Measurements from ENCODE around the gene HSD11B2.

The HSD11B2 gene

GRCh38 chr16:67404740-67405226, 26.1 kb upstream of the HSD11B2 start:
- DNase-seq (ENCODE audit: low read depth) = no peak
- H3K4me3 ChIP-seq (ENCODE audit: low read length) = no peak overlapping the region
- TF ChIP-seq CTCF (conservative IDR thresholded peaks at IDR 0.05; ENCODE audit: low read length) = no peak

- no peak for TF ChIP-seq CTCF (conservative IDR thresholded peaks at IDR 0.05; ENCODE audit: low read length)
- DNase-seq (ENCODE audit: low read depth) = no peak
- H3K4me3 ChIP-seq (ENCODE audit: low read length) = no peak overlapping the region
Measured at GRCh38 chr16:67405336-67405735, 25.6 kb upstream of the HSD11B2 start.

GRCh38 chr16:67406111-67406971, 24.6 kb upstream of the HSD11B2 start:
- DNase-seq (ENCODE audit: low read depth) = peak; percentile 88
- TF ChIP-seq CTCF (conservative IDR thresholded peaks at IDR 0.05; ENCODE audit: low read length) = 0 out of 2 replicates have a peak, but pooled peaks have one; percentile 1
- H3K4me3 ChIP-seq (ENCODE audit: low read length) = peak overlapping the region; percentile 26; the same call in 1 of the 2 replicates

GRCh38 chr16:67407176-67407787, 23.6 kb upstream of the HSD11B2 start:
- DNase-seq (ENCODE audit: low read depth) = peak; percentile 49
- no peak for TF ChIP-seq CTCF (conservative IDR thresholded peaks at IDR 0.05; ENCODE audit: low read length)
- H3K4me3 ChIP-seq (ENCODE audit: low read length) = no peak overlapping the region

- DNase-seq (ENCODE audit: low read depth) = no peak
- peak; percentile 23 for TF ChIP-seq CTCF (conservative IDR thresholded peaks at IDR 0.05; ENCODE audit: low read length)
- no peak overlapping the region for H3K4me3 ChIP-seq (ENCODE audit: low read length)
Measured at GRCh38 chr16:67407788-67408452, 23.0 kb upstream of the HSD11B2 start.

GRCh38 chr16:67409631-67410030, 21.3 kb upstream of the HSD11B2 start:
- no peak for TF ChIP-seq CTCF (conservative IDR thresholded peaks at IDR 0.05; ENCODE audit: low read length)
- H3K4me3 ChIP-seq (ENCODE audit: low read length) = no peak overlapping the region

More at GRCh38 chr16:67409631-67410030, 21.3 kb upstream of the HSD11B2 start:
- no peak for DNase-seq (ENCODE audit: low read depth)

Measured in AG10803 (cell line).